ENCODE results near the gene KRT82.
A peak's percentile ranks its signal among the peaks of the same experiment; 100 is the strongest.
"Not testable (repeated sequence)": the region's sequence is repeated elsewhere in the genome, so short reads cannot be mapped to it uniquely, and the experiment has no call there.

KRT82 gene

DNA sequence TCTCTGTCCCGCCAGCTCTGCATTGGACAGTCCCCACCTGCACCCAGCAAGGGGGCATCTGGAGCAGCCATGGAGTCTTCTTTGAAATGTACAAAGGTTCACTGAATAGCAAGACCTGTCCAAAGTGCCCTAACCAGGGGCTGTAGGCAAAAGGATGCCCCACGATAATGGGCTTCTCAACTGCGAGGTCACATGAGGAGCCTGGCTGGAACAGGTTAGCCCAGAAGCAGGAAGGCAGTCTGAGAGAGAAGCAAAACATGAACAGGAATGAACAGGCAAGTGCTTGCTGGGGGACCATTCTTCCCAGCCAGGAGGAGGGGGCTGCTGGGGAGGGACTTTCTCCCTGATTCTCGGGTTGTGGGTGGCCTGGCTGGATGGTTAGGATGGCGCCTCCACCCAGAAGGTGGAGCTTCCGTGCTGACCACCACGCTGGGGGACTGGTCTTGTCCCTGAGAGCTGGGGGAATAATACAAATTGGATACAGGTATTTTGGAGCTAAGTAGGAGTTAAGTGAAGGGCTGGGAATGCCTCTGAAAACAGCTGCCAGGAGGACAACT is 46.0 kb downstream of the KRT82 start:
- DNase-seq (ENCODE audit: low read depth in 3 of 3), result no peak

DNA sequence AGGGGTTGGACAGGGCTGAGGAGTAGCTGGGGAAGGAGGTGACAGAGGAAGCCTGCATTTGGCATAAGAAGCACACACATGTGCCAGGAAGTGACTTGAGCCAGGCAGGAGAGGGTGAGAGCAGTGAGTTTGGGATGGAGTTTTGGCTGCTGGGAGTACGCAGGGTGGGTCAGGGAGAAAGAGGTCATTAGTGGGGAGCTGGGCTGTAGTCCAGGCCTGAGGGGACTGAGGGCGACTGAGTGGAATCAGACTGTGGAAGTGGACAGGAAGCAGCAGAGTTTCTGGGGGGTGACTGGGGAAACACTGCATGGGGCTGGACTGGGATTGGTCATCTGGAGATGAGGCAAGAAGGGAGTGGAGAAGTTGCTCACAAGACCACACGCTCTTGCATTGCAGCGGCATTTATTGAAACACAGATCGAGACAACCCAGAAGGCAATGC is 46.5 kb downstream of the KRT82 start:
- DNase-seq (ENCODE audit: low read depth in 3 of 3), result no peak

DNA sequence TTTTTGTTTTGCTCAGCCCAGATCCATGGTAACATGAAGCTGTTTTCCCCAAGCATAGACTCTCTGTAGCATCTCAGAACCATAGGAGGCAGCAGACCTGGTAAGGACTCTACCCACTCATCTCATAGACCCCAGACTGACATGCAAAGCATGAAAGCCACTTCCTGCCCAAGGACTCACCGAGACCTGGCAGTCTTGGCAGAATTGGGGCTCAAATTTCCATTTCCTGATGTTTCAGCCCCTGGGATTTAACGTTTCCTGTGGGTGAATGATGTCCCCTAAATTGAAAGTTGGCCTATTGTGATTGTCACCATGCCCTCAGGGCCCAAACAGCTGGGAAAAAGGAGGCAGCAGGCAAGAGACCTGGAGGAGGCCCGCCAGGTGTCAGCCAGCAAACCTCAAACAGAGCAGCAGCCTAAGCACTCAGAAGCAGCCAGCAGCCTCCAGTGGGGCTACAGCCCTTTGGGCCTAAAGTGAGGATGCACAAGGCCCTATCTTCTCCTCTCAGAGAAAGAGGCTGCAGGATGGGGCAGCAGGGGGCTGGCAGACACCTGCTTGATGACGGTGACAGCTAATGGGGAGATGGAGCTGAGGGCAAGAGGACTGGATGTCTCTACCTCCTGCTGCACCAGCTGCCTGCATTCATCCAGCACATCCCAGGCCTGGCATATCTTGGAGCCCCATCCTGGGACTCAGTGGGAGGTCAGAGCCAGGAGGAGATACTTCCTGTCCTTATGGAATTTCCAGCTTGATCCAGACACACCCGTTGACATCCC is 47.4 kb downstream of the KRT82 start:
- no peak for DNase-seq (ENCODE audit: low read depth in 3 of 3)

DNA sequence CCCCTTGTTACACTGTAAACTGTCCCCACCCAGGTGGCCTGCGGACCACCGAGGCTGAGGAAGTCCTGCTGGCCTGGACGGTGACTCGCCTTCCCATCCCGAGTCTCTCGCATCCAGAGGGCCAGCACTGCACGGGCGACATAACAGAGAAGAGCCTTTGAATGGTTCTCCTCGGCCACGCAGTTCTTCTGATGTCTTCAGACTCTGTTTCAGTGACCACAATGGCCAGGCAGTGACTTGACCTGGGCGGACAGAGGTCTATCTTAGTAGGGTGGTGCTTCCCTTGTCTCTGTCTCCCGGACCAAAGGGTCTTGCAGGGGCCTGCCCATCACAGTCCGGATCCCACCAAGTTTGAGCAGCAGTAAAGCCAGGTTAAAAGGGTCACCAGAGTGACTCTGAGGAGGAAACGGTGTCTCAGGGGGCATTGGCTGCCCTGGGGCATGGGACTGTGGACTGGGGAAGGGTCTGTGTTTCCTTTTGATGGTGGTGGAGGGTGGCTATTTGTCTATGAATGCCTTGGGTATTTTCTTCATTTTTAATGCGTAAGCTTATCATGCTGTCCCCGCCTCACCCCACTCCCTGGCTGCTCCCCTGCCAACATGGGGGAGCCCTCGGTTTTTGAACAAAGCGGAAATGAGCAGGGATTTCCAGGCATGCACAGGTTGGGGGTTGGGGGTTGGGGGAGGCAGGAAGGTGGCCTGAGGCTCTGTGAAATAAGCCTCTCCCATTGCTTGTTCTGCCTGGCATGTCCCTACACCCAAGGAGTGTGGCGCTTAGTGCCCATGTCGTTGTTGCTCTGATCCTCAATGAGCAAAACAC is 49.2 kb downstream of the KRT82 start:
- DNase-seq (ENCODE audit: low read depth in 3 of 3), result no peak

DNA sequence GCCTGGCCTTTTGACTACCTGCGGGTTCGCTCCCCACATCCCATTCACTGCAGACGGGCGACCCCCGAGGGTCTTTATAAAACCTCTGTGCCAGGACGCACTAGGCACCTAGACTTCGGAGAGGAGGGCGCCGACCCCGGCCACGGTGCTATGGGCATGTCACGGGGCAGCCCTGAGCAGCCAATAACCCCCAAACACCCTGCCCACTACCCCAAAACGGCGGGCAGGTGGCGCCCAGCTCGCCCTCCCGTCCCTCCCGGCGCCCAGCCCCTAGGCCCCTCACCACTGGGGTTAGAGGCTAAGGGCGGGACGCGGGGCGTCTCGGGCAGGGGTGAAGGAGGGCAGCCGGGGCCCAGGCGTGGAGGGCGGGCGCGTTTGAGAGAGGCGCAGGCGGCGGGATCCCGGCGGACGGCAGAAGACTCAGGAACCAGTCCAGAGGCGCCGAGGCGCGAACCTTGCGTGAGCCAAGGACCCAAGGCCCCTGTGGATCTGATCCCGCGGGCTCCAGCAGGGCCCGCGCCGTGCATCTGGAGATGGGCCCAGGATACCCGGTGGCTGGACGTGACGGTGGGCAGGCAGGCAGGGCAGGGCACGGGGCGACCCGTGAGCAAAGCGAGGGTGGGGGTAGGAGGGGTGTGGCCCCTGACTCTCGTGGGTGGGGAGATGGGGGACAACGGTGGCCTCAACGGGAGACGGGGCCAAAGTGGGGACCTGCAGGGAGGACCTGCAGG is 49.9 kb downstream of the KRT82 start:
- DNase-seq (ENCODE audit: low read depth in 3 of 3), result no peak

DNA sequence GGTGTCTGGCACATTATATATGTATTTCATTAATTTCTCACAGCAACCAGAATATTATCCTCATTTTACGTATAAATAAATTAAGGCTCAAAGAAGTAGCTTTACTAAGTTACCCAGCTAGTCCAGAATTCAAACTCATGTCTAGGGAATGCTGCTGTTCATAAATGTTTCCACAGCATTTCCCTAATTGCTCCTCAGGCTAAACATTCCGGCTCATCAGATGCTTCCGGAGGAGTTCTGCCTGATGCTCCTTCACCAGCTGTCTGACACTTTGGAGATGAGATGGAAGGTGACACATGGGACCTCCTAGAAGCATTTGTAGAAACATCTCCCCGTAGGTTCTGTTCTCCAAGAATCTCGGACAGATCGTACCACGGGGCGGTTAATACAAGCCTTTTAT is 51.0 kb downstream of the KRT82 start:
- no peak for DNase-seq (ENCODE audit: low read depth in 3 of 3)

DNA sequence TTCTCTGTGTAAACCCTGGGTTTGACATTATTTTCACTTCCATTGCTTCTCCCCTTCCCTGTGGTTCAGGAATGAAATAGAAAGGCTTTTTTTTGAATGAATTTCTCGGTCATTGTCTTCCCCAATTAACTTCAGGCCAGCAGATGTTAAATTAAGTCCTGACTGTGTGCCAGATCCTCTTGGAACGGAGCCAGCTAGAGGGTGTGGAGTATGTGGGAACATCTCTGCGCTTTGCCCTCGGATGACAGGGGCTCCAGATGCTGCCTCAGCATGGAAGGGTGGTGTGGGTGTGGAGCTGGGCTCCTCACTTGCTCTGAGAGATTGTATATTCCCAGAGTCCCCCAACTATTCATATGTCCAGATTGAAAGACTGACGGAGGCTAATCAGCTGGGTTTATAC is 51.9 kb downstream of the KRT82 start:
- DNase-seq (ENCODE audit: low read depth in 3 of 3), result no peak

DNA sequence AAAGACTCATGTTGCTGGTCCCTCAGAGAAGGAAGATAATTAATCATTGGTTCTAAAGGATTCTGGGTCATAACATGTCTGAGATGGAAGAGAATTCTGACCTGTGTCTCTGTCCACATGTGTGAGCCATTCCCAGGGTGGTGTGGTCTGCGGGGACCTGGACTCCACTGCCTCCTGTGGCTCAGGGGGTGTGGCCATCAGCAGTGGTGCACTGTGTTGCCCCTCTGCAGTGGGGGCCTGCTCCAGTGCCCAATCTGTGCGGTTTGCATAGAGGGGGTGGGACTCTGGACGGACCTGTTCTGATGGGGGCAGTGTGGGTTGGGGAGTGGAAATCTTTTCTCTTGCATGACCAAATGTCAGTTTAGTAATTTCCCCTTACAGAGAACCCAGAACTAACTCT is 52.4 kb downstream of the KRT82 start:
- no peak for DNase-seq (ENCODE audit: low read depth in 3 of 3)

DNA sequence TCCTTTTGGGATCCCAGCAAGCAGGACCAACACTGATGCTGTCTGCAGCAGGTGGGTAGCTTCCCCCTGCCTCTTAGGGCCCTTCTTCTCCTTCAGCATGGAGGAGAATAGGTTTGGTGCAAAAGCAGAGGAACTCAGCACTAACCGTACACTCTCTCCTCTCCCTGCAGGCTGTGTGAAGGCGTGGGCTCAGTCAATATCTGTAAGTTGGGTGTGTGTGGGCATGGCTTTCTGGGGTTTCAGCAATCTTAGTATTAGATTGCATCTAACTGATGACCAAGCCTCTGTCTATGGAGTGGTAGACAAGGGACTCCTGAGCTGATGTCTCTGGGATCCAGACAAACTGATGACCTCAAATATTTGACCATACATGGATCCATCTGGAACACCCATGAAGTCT is 53.2 kb downstream of the KRT82 start:
- DNase-seq (ENCODE audit: low read depth in 3 of 3), result no peak

DNA sequence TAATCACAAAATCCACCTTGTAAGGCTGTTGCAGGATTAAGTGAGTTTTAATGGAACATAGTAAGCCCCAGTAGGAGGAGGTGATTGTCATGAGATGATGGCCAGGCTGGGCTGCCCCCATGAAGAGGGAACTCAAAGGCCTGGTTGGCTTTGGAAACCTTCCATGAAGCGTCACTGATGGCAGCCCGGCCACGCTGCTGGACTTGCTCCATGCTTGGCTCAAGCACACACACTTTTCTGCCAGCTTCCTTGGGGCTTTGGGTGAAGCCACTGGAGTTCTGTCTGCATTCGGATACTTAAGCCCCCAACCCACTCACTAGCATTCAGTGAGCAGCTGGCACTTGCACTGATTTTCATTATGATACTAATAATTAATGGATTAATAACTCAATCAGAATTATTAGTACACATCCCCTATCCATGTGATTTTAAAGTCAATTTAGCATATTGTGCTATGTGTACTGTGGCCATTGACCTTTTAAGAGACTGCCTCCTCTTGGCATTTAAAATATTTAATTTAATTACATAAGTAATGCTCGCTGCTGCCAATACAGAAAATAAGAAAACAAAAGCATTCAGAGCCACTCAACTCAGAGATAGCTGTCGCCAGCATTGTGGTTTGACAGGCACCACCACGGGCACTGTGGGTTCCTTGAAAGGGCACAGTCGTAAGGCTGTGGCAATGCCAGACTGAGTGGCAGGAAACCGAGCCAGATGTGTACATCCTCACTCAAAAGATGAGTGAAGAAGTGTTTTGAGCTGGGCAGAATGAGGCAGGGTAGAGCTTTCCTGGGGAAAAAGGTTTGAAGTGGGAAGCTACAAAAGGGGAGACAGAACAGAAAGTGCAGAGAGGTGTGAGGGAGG is 54.7 kb downstream of the KRT82 start:
- peak in 1 of 3 experiments; percentile 11 for DNase-seq (ENCODE audit: low read depth in 3 of 3)

DNA sequence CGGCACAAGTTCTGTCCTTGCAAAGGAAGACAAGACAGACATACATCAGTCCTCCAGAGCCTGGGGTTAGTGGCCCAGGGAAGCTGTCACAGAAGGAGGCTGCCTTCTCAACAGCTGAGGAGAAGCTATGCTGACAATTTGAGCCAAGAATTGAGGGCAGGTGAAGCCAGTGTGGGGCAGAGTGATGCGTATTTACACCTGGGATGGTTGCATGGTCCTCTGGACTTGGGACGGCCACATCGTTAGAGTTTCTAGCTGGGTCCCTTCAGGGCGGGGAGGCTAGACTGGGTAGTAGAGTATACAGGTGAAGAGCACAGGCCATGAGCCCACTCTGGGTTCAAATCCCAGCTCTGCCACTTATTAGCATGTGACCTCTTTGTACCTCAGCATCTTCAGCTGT is 55.3 kb downstream of the KRT82 start:
- DNase-seq (ENCODE audit: low read depth in 3 of 3), result no peak

DNA sequence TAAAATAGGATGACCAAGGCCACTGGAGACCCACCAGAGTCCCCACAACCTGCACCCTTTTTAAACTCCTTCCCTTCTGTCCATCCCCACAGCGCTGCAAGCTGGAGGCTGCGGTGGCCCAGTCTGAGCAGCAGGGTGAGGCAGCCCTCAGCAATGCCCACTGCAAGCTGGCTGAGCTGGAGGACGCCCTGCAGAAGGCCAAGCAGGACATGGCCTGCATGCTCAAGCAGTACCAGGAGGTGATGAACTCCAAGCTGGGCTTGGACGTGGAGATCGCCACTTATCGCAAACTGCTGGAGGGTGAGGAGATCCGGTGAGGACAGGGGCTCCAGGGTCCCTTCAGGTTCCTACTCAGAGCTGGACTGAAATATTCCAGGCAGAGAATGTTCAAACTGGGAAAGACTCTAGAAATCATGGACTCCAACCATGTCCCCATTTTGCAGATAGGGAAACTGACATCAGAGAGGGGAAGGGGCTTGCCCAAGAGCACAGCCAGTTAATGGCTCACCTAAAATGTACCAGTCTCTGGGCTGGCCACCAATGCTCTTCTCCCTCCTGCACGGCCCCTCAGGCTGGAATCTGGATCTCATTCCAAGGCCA is 56.0 kb downstream of the KRT82 start:
- no peak for DNase-seq (ENCODE audit: low read depth in 3 of 3)

DNA sequence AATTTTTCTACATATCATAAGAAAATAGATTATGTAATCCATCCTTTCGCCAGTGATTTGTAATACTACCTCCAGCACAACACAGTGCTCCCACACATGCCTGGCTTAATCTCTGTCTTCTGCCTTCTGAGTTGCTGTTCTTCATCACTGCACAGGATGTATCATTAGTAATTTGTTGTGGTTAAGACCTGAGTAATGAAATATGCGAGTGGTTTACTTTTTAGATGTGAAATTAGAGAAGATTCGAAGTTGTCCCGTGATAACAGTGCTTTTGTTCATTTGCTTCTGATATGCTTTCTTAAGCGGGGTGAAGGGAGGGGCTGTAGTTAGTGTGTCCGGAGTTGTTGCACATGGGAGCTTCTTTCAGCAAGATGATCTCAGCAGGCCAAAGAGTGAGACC is 56.9 kb downstream of the KRT82 start:
- no peak for DNase-seq (ENCODE audit: low read depth in 3 of 3)

DNA sequence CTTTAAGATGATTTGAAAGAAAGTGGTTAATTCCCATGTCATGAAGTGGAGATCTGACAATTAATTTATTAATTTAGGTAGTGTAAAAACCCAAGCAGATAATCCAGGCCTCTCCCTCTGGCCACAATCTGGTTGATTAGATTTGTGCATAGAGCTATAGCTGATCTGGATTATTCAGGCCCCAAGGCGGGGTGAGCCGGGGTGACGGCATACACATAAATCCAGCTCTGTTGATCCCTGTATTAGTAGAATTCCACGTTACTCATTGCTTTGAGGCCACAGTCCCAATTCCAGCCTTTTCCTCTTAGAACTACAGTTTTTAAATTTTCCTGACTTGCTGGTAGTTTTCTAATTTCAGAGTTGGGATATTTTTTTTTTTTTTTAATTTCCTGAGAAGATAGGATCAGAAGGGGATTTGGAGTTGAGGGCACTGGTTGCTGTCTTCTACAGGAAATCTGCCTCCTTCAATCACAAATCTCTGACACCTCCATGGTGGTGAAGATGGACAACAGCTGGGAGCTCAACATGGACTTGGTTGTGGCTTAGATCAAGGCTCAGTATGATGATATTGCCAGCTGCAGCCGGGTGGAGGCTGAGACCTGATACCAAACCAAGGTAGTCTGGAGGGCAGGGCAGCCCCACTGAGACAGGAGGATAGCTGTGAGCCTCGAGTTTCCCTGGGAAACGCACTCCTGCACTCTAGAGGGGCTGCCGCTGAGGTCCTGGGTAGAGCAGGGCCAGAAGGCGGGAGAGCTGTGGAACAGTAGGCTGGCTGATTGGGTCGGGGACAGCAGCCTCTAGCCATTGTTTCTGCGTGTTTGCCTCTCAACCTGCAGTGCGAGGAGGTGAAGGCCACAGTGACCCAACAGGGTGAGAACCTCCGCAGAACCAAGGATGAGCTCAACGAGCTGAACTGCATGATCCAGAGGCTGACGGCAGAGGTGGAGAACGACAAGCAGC is 58.3 kb downstream of the KRT82 start:
- no peak for DNase-seq (ENCODE audit: low read depth in 3 of 3)

DNA sequence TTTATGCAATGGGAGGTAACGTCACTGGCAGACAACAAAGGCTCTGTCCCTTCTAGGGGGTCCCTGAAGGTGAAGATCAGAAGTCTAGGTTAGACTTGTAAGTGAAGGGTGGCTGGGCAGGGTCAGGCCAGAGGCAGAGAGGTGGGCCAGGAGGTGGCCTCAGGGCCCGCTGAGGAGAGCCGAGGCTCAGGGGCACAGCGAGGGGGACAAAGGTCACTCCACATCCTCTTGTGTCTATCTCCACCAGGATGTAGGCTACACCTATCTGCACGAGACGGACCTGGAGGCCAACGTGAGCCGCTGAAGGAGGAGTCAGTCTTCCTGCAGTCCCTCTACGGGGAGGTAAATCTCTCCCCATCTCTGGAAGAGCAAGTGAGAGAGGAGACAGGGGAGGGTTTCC is 59.1 kb downstream of the KRT82 start:
- no peak for DNase-seq (ENCODE audit: low read depth in 3 of 3)

DNA sequence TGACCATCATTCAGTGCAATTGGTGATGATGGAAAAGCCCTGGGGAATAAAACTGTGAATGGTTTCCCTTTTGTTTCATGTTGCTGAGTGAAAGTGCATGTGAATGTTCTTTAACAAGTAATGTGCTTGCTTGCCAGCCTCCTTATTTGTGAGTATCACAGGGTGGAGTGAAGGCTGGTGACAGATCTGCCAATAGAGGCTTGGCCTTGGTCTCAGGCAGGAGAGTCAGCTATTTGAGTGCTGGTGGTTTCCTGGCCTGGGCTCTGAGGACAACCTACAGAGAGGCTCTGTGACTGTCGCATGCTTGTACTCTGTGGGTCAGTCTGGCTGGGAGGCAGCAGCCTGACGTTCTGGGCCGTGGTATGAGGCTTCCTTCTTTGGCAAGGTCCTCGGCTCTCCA is 59.5 kb downstream of the KRT82 start:
- no peak for DNase-seq (ENCODE audit: low read depth in 3 of 3)

DNA sequence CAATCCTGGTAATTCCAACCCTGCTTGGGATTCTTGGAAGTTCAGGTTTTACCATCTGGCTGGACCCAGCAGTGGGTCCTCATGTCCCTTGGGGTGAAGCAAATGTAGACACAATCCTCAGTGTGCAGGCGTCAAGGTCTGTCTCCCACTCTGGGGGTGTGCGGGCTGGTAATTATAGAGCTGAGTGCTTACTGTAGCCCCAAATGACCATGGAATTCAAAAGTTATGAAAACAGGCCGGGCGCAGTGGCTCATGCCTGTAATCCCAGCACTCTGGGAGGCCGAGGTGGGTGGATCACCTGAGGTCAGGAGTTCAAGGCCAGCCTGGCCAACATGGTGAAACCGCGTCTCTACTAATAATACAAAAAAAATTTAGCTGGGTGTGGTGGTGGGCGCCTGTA is 61.1 kb downstream of the KRT82 start:
- not testable (repeated sequence) for DNase-seq (ENCODE audit: low read depth in 3 of 3)

DNA sequence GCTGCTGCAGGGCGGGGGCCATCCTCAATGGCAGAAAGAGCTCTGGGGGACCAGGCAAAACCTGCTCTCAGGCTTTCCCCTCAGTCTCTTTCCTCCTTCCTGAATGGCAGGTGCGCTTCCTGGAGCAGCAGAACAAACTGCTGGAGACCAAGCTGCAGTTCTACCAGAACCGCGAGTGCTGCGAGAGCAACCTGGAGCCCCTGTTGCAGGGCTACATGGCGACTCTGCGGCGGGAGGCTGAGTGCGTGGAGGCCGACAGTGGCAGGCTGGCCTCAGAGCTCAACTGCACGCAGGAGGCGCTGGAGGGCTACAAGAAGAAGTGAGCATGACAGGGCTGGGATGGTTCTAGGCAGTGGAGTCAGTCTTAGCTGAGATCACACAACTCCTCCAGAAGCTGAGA is 62.0 kb downstream of the KRT82 start:
- DNase-seq (ENCODE audit: low read depth in 3 of 3), result no peak
